AML-193 (cell line): ENCODE measurements around the gene MLLT3.

ENCODE experiments used
- DNase-seq, 2 experiments: peaks; one replicate each; lab custom pipeline; 2025; lab: John Stamatoyannopoulos, UW

Gene MLLT3

DNA sequence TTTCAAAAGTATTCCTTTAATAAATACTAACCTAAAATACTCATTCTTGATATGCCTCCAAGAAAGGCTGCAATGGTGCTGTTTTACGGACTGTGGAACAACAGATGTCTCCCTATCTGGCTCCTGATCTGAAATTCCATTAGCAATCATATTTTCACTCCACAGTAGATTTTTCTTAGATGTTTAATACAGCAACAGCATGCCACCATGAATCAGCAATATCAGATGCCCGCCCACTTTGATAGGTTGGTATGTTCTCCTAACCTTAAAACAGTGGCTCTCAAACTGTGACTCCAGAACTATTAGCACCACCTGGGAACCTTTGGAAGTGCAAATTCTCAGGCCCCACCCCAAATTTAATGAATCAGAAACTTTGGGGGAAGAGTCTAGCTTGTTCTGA is 110.2 kb downstream of the MLLT3 start:
- no peak for DNase-seq

DNA sequence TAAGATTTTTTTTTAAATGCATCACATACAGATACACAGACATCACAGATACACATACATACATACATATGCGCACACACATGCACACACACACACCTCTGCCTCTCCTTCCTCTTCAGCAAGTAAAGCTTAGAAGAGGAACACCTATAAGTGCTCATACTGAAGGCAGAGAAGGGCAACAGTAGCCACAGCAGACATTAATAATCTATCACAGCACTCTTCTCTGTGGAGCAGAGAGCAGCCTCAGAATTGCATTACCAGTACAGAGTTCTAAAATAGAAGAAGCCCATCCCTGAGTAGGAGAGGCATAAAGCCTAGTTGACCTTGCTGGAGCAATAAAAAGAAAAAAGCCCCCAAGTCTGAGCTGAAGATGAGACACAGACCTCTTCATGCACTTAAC is 110.6 kb downstream of the MLLT3 start:
- DNase-seq, result peak in 1 of 2 experiments; percentile 8

DNA sequence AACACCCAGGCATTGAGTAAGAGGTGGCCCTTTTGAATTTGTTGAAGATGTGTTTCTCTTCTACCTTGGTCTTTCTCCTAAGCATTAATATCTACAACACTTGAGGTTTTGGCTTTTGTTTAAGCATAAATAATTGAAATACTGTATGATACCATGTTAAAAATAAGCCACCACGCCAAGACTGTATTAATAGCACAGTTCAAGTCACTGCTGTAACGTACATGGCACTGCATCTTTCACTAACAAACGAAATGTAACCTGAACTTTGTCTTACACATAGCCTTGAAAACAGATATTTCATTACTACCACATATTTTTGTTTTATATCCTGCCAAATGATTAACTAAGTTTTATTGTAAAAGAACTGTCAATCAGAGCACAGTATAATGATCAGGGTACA is 112.8 kb downstream of the MLLT3 start:
- DNase-seq, result no peak

DNA sequence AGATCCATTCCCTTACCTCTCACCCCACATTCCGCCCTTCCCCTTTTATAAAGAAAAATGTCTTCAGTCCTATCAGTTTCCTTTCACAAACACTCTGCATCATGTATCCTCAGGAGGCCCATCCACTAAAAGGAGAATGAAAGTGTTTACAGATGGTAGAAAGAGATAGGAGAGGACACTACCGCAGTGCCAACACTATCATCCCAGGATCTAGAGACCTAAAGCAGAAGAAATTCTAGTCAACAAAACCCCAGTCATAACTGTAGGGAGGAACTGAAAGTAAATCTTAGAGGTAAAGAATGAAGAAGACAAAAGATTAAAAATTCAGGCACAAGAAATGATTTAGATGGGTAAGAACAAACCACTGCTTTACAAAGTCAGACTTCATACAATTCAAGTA is 114.1 kb downstream of the MLLT3 start:
- DNase-seq, result no peak

DNA sequence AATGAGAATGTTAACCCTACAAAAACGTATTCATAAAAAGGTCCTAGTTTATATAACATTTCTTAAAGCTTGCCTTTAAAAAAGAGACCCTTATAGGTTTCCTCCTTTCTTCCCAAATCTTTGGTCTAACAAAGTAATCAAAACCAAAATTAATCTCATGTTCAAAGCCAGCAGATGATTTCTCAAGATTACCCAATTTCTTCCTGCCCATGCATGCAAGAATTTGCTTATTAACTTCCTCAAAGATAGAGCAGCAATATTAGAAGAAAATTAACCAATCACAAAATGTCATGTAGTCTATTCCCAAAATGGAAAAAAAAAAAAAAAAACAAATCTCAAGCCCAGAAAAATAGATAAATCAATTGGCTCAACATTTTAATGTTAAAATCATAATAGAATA is 114.9 kb downstream of the MLLT3 start:
- DNase-seq, result peak; percentile 50 to 73

DNA sequence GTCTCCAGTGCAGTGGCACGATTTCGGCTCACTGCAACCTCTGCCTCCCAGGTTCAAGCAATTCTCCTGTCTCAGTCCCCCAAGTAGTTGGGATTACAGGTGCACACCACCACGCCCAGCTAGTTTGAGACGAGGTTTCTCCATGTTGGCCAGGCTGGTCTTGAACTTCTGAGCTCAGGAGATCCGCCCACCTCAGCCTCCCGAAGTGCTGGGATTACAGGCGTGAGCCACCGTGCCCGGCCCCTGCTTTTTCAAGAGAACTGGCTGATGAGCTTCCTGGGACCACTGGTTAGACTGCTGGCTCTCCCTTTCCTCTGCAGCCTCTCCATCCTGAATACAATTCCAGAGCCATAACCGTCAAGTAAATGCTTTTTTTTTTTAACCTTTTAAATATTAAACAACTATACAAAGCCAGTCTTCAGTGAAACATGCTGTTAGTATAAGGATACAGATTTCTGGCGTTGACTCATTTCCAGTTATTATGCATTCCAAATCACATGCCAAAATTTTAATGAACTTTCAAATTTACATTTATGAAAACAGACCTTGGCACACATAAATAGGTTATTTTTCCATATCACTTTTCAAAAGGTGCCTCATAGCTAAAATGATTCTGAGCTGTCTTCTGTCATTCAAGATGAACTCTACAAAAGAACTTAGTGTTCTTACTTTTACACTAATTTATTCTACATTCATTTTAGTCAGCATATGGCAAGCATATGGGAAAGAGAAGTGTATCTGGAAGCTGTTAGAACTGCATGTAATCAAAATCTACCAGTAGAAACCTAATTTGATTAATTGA is 116.0 kb downstream of the MLLT3 start:
- DNase-seq, result no peak

DNA sequence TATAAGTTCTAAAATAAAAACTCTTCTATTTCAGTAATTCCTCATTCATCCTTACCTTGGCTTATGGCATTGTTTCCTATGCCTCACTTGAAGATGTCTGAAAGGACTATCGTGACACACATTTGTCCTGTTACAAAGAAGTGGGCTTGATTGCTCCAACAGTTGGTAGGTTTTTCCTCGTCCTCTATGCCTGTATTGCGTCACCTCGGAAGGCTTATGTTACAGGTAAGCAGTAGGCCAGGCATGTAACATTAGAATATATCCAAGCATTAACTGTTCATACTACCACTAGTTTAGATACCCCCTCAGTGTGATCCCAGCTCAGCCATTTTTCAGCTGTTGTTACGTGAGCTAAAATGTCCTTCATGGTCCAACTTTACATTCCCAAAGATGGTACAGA is 116.7 kb downstream of the MLLT3 start:
- DNase-seq, result no peak

DNA sequence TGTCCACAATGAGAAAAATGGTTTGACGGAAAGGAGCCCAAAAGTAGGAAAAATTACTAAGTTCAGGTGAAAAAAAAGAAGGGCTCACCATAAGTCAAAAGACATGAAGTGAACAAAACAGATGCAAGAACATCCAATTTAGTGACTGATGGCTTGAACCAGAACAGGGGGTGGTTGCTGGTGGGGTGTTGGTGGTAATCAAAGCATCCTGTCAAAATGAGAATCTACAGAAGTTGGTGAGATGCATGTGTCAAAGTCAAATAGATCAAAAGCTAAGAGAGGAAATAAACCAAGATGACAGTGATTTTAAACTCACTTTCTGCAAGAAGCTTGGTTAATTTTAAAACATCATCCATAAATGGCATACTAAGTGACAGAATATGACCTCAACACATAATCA is 117.4 kb downstream of the MLLT3 start:
- no peak for DNase-seq

DNA sequence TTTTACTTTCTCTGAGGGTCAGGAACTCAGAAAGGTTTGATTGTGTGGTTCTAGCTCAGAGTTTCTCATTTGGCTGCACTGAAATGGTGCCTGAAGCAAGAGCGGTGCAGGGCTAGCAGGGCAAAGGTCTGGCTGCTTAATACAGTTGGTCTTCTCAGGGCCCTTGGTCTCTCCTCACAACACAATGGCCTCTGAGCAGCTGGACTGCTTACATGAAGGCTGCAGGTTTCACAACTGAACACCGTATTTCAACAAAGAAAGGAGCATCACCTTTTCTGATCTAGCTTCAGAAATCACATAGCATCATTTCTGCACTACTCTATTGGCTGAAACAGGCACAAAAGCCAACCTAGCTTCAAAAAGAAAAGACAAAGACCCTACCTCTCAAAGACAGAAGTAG is 122.2 kb downstream of the MLLT3 start:
- DNase-seq, result no peak

DNA sequence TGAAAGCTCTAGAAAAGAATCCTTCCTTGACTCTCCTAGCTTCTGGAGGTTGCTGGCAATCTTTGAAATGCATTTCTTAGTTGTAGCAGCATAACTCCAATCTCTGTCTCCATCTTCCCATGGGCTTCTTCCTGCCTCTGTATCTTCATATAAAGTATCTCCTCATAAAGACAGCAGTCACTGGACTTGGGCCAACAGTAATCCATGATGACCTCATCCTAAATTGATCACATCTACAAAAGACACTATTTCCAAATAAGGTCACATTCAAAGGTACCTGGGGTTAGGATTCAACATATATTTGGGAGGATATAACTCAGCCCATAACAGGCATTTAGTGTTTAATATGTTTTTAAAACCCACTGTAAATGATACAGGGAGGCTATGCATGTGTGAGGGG is 123.3 kb downstream of the MLLT3 start:
- DNase-seq, result no peak

DNA sequence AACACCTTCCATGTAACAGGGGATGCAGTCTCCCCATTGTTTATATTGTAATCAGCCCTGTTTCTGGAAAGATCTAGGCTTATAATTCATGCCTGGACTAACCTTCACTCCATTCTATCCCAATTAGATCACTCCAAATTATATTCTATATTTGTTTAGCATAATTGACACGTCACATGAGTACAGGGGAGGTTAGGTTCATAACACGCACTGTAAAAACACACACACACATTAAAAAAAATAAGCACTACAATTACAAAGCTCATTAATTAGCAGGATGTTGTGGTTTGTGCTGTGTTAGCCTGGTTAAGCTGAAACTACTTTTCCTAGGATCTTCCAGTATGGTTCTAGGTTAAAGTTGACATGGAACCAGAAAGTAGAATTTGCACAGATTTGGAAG is 126.0 kb downstream of the MLLT3 start:
- DNase-seq, result no peak

DNA sequence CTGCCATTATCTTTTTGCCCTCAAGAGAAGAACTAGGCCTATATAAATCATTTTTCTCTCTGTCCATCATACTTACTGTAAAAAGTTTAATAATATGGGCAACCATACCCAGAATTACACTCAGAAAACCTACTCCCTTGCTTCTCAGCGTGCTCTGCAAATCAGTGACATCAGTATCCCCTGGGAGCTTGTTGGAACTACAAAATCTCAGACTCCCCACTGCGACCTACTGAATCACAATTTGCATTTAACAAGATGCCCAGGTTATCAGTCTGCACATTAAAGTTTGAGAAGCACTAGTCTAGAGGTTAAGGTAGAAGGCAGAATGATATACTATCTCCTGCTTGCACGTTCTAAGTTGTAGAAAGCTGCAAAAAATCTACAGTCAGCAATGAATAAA is 127.2 kb downstream of the MLLT3 start:
- no peak for DNase-seq

DNA sequence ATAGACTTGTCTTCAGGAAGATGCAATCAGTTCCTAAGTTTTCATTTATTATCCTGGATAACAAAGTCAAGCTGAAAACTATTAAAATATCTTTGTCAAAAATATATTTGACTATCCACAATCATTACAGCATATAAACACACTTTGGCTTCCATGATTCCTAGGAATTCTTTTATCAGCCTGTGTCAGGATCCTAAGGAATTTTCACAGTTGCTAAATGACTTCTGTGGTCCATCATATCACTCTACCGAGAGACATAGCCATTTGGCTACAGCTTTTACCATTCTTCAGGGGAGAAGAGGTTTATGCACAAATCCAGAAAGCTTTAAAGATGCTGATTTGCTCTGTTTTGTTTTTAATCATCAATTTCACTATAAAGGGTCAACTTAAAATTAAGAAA is 128.3 kb downstream of the MLLT3 start:
- no peak for DNase-seq

DNA sequence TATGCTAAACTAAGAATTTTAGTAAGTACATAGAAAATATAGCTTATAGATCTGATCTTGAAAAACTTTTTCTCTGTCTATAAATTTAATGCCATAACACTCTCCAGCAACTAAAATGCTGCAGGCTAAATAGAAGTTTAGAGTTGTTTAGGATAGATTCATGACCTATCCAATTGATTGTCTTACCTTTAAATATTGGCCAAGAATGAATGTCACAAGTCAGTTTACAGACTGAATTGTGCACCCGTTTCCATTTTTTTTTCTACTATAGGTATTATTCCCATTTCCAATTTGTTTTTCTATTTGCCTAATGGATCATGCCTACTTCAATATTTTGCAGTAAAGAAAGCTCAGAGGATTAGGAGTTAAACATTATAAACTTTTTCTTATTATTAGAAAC is 129.5 kb downstream of the MLLT3 start:
- no peak for DNase-seq

DNA sequence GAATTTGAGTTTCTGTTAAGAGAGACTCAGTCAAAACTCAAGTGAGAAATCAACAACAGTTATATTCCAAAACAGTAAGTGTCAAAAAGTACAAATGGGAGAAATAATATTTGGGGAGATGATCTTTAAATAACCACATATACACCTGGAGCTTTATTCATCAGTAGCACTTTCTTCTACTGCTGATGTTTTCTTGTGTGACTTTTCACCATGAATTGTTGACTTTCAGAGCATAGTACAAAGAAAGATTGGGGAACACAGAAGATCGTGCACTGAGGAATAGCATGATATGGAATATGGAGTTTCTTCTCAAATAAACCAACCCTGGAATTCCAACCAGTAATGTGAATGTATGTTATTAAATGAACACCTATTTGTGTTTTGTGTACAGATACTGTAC is 130.7 kb downstream of the MLLT3 start:
- no peak for DNase-seq

DNA sequence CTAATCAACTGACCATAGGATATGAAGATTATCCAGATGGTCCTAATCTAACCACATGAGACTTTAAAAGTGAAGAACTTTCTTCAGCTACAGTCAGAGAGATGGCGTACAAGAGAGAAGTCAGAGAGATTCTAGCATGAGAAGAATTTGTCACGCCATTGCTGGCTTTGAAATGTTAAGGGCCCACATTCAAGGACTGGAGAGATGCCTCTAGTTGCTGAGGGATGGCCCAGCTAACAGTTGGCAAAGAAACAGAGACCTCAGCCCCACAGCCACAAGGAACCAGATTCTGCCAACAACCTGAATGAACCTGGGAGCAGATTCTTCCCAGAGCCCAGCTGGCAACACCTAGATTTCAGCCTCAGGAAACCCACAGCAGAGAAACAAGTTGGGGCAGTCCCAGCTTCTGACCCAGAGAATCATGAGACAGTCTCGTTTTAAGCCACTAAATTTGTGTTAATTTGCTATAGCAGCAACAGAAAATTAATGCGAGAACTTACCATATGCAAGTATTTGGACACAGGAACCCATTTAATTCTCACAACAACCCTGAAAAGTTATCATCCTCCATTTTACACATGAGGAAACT is 132.0 kb downstream of the MLLT3 start:
- no peak for DNase-seq

DNA sequence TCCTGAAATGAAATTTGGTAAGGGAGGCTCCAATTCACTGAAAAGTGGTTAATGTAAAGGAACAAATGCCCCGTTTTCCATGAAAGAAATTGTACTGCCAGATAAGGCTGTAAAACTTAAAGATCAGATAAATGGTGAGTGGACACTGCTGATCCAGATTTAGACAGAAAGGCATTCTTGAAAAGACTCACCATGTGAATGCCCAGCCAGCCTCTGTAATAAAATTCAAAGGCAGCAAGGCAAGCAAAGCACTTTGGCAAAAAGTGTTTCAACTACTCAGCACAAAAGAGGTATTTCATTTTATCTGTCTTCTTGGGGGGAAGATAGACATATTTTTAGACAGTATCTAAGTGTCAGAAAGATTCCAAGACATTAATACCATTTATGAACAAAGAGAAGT is 133.6 kb downstream of the MLLT3 start:
- DNase-seq, result no peak

DNA sequence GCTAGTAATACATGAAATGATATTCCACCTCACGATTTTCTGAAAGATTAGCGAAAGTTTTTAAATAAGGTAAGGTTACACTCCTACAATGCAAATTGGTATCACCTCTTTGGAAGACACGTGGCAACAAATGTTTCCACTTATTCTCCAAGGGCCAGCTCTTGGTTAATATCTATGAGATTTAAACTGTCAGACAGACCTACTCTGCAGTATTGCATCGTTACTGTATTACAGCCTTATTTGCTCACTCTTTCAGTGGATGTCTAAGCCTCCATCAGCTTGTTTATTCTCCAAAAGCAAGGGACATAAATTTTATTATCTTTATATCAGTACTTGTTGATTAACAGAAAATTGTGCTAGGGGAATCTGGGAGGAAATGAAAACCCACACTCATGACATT is 135.7 kb downstream of the MLLT3 start:
- DNase-seq, result no peak

DNA sequence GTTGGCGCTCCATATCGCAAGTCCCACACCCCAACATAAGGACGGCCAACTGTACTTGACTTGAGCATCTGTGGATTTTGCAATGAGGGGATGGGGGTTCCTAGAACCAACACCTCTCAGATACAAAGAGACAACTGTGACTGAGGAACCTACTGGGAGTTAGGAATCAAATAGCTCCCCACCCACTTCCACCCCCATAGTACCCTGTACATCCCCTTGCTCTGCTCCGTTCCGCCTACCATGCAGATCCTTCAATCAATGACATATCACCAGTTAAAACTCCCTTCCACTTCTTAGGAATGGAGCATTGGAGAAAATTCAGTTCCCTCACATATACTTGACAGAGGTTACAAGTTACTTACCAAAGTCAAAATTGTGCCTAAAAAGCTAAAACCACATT is 140.9 kb downstream of the MLLT3 start:
- no peak for DNase-seq

DNA sequence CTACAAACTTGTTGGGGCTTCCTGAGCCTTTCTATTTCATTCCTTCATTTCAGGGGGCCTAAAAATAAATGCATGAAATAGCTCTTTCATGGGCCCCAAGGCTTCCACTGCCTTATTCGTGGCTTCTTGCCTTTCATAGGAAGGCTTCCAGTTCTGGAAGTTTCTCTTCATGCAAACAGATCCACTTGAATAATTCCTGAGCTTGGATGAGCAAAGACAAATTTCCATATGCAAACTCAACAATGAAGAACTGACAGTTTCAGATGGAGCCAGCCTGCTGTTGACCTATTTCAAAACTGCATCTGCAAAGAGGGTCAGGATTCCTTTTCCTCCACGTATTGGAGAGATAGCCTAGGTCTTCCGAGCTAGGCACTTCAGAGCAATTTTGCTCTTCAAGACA is 142.1 kb downstream of the MLLT3 start:
- DNase-seq, result no peak

DNA sequence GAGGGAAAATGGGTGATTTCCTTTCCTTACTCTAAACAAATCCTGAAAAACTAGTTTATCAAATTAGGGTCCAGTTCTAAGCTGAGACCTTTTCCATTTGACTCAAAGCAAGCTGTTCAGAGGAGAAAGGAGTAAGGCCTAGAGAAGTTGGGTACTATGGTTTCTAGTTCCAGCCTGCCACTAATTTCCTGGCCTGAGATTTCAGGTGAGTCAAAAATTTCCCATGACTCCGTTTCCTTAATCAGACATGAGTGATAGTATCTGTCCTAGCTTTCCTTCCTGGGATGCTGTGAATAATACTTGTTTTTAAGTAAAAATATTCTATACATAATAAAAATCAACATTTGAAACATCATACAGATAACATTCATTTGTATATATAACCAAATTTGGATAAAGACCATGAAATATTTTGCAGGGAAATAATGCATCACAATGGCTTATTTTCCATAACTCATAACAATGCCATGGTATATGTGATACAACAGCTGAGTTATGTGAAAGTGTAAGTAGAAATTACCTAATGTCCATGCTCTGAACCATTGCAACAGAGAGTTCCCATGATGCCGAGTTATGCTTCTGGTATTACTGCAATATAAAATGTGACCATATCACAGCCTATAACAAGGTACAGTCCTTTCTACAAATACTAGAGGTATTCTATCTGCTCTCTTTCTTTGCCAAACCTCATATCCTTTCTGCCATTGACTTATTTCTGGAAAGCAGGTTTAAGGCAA is 142.7 kb downstream of the MLLT3 start:
- DNase-seq, result peak; percentile 39 to 43

DNA sequence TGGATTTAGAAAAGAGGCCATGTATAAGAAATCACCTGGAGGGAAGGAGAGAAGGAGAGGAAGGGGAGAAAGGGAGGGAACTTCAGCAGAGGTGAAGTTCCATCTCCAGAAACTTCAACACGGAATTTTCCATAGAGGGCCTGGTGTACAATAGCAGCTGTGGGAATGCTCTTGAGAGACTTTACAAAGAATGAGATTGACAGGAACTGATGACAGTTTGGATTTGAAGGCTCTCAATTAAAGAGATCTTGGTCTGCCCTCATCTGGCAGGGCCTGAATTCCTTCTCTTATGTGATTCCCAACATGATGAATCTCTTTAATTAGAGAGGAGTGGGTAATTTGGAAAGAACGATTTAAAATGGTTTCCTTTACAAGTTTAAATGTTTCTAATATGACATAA is 143.5 kb downstream of the MLLT3 start:
- no peak for DNase-seq

DNA sequence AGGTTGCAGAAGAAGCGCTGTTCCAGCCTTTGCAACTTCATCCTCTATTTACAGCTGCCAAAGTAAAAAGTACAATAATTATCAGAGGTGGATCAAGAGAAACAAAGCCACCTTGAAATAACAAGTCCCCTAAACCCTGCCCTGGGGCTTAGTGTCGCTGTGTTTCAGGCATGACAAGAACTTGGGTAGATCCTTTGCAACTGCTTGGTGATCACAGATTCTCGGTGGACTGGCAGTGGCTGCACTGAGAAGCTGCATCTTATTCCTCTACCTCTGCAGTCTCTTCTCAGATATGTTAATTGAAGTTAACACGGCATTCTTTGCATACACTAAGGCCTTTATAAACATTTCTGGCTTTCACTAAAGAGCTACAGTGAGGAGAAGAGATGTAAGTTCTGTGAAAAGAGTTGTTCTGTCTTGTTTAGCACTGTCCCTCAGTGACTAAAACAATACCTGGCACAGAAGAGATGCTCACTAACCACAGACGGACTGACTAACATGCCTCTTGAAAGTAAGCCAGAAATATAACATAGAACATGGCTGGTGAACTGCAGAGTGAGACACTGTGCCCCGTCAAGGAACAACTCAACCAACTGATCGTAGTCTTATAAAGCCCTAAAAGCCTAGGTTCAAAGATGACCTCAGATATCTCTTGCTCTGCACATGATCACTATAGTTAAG is 144.2 kb downstream of the MLLT3 start:
- DNase-seq, result no peak
